Esophagus muscularis mucosa (tissue), 4 donors: ENCODE results near the gene TNFAIP8L2. TPM values are rescaled to one million over a fixed set of nuclear protein-coding genes. Genes with fewer than 3 reads are reported as not detected.

Experiments used
- DNase-seq: peaks from one replicate; pipeline ENCODE4 v3.0.0-alpha.2; 2017; ENCODE audit errors: extremely low spot score
- H3K27ac ChIP-seq, 4 donors: fragments of 200-600 bp; sonication (generic); replicated peaks in 1 of 4; 1 replicate in 3 of 4; 2 replicates in 1 of 4; pipeline ENCODE4 v1.5.1; 2016 to 2019; ENCODE audit warnings: mild to moderate bottlenecking in 1 of 4
- H3K27me3 ChIP-seq, 4 donors: fragments of 200-600 bp; sonication (generic); one replicate each; pipeline versions ENCODE4 v1.5.1 to v1.6.0; 2016 to 2019
- H3K36me3 ChIP-seq, 4 donors: fragments of 200-600 bp; sonication (generic); one replicate each; pipeline ENCODE4 v1.5.1; 2016 to 2019
- H3K4me1 ChIP-seq, 4 donors: fragments of 200-600 bp; sonication (generic); one replicate each; pipeline ENCODE4 v1.5.1; 2016 to 2019
- H3K4me3 ChIP-seq, 4 donors: fragments of 200-600 bp; sonication (generic); 1 replicate in 2 of 4; 2 replicates in 2 of 4; pipeline ENCODE4 v1.5.1; 2016 to 2019; ENCODE audit warnings: mild to moderate bottlenecking in 4 of 4, moderate library complexity in 1 of 4
- H3K9me3 ChIP-seq, 4 donors: fragments of 200-600 bp; sonication (generic); 1 replicate in 3 of 4; 2 replicates in 1 of 4; pipeline ENCODE4 v1.5.1; 2016 to 2019
- CTCF ChIP-seq, 3 experiments: fragments of 200-600 bp in 2 of 3; fragments of 450-650 bp in 1 of 3; sonication (generic) in 2 of 3; IDR thresholded peaks; one replicate each; pipeline ENCODE4 v1.5.1; 2017 to 2019; ENCODE audit warnings: antibody characterized with exemption in 3 of 3, mild to moderate bottlenecking in 2 of 3, moderate library complexity in 1 of 3
- EP300 ChIP-seq: sonication (generic); formaldehyde crosslinking; IDR thresholded peaks from one replicate; pipeline ENCODE4 v1.6.1; 2017; ENCODE audit warnings: antibody characterized with exemption
- POLR2A ChIP-seq: fragments of 450-650 bp; IDR thresholded peaks from one replicate; pipeline ENCODE4 v1.6.1; 2017; ENCODE audit warnings: antibody characterized with exemption, moderate library complexity, mild to moderate bottlenecking, low read depth
- POLR2AphosphoS5 ChIP-seq, 2 donors: sonication (generic); formaldehyde crosslinking; IDR thresholded peaks; one replicate each; pipeline ENCODE4 v1.6.1; 2017; ENCODE audit warnings: antibody characterized with exemption in 2 of 2
- WGBS: methylation state at CpG from one replicate; pipeline ENCODE4 v1.1.5; 2018; 5-methylcytosine and 5-hydroxymethylcytosine counted together
- intact Hi-C: fragments of 100-400 bp; cut with DNase I; formaldehyde crosslinking; loops from one replicate; pipeline ENCODE4 v1.15.1; 2023
- total RNA-seq, 4 donors: library from RNA; depleted of rRNA; stranded (reverse); fragments of >200 nt; gene quantifications; one replicate each; pipeline versions ENCODE4 v1.1.0 to v1.2.1, GENCODE V29; 2016

The TNFAIP8L2 gene
- total RNA-seq, 4 donors from 2014 or later: 2.8 to 8.3 (median 5.0) TPM

GRCh38 chr1:151165281-151165737 is 8.9 kb downstream of the TNFAIP8L2 start:
- intact Hi-C loops: no loop called here
- TF ChIP-seq EP300: no peak
- peak in 1 of 3 experiments; percentile 1 for TF ChIP-seq CTCF (IDR thresholded peaks at IDR 0.05)
- TF ChIP-seq POLR2A: no peak
- peak in 1 of 2 donors; percentile 8 for TF ChIP-seq POLR2AphosphoS5 (IDR thresholded peaks at IDR 0.05)
- Histone ChIP-seq H3K9me3 (no peaks in the 10 kb centered on the region), H3K4me3 (peak overlapping the region; percentile 65 to 88 (median 70)), H3K36me3 (peaks cover 26 to 50% (median 42%) of the 10 kb centered on the region in 4 donors), H3K27me3 (no peaks in the 10 kb centered on the region), H3K4me1 (peaks cover 19 to 49% (median 46%) of the 10 kb centered on the region in 4 donors), H3K27ac (peak overlapping the region; percentile 85 to 93 (median 88))
- WGBS: 12% methylated on average over 15 of the region's 15 CpGs
- DNase-seq: no peak

GRCh38 chr1:151165738-151166504 is 9.5 kb downstream of the TNFAIP8L2 start, which contains the start of the genes LYSMD1 and SCNM1:
Gene LYSMD1, minus strand, starts transcription at chr1:151165902. Its CDS starts 644 bp downstream, at chr1:151165258.
Gene SCNM1, plus strand, starts transcription at chr1:151166144. Its CDS starts 9 bp downstream, at chr1:151166153.
- DNase-seq: peak; percentile 99
- no peak for TF ChIP-seq POLR2A
- TF ChIP-seq POLR2AphosphoS5 (IDR thresholded peaks at IDR 0.05): peak; percentile 92 to 99
- no peak for TF ChIP-seq EP300
- TF ChIP-seq CTCF (IDR thresholded peaks at IDR 0.05): peak in 2 of 3 experiments; percentile 19 to 47
- Histone ChIP-seq H3K27ac (peak within 1 kb of the TSS; percentile 85 to 93 (median 88)), H3K27me3 (no peaks in the 10 kb centered on the region), H3K4me3 (peak within 1 kb of the TSS; percentile 65 to 88 (median 70)), H3K9me3 (no peaks in the 10 kb centered on the region), H3K36me3 (peaks cover 21 to 50% (median 39%) of the 10 kb centered on the region in 4 donors), H3K4me1 (peaks cover 19 to 43% (median 40%) of the 10 kb centered on the region in 4 donors)
- WGBS: under 1% methylated on average over 38 of the region's 38 CpGs
- intact Hi-C loops: no loop called here

- Histone ChIP-seq H3K27me3 (no peaks in the 10 kb centered on the region), H3K4me1 (peaks cover 19 to 41% (median 39%) of the 10 kb centered on the region in 4 donors), H3K9me3 (no peaks in the 10 kb centered on the region), H3K4me3 (peak overlapping the region; percentile 65 to 88 (median 70)), H3K36me3 (peaks cover 16 to 50% (median 35%) of the 10 kb centered on the region in 4 donors), H3K27ac (peak overlapping the region; percentile 85 to 93 (median 88))
- no peak for TF ChIP-seq EP300
- TF ChIP-seq POLR2A: no peak
- no peak for TF ChIP-seq CTCF (IDR thresholded peaks at IDR 0.05)
- no peak for TF ChIP-seq POLR2AphosphoS5 (IDR thresholded peaks at IDR 0.05)
- intact Hi-C loops: no loop called here
- no peak for DNase-seq
- WGBS: 4% methylated on average over 15 of the region's 15 CpGs
Observed at GRCh38 chr1:151166505-151166956, 10.1 kb downstream of the TNFAIP8L2 start.

- peak overlapping the region in 2 of 4 donors; percentile 85 to 93 for H3K27ac ChIP-seq
Observed at GRCh38 chr1:151167116-151167515, 10.7 kb downstream of the TNFAIP8L2 start.

More at GRCh38 chr1:151167116-151167515, 10.7 kb downstream of the TNFAIP8L2 start:
- TF ChIP-seq POLR2A (no peak), POLR2AphosphoS5 (IDR thresholded peaks at IDR 0.05) (no peak), CTCF (IDR thresholded peaks at IDR 0.05) (no peak), EP300 (no peak)
- Histone ChIP-seq H3K27me3 (no peaks in the 10 kb centered on the region), H3K36me3 (peaks cover 13 to 44% (median 29%) of the 10 kb centered on the region in 4 donors), H3K4me3 (peak overlapping the region; percentile 65 to 88 (median 70)), H3K9me3 (no peaks in the 10 kb centered on the region), H3K4me1 (peaks cover 19 to 41% (median 39%) of the 10 kb centered on the region in 4 donors)
- intact Hi-C loops: no loop called here
- no peak for DNase-seq
- 78% methylated on average over 6 of the region's 6 CpGs for WGBS
